GM12801 (cell line): ENCODE data around the gene NUDT1.

Experiments used
- CTCF ChIP-seq: IDR thresholded peaks from one replicate; pipeline ENCODE4 v1.5.1; 2011; ENCODE audit warnings: control low read depth; ENCODE audit not compliant: insufficient read length; ENCODE audit errors: extremely low read depth

NUDT1 gene

GRCh38 chr7:2220030-2220429 lies 22.0 kb upstream of the NUDT1 start:
- TF ChIP-seq CTCF = no peak

- no peak for TF ChIP-seq CTCF
Measured at GRCh38 chr7:2220506-2220905, 21.5 kb upstream of the NUDT1 start.

GRCh38 chr7:2220954-2221353 lies 21.1 kb upstream of the NUDT1 start:
- TF ChIP-seq CTCF = no peak

- no peak for TF ChIP-seq CTCF
Measured at GRCh38 chr7:2222516-2222915, 19.5 kb upstream of the NUDT1 start.

- no peak for TF ChIP-seq CTCF
Measured at GRCh38 chr7:2223321-2223720, 18.7 kb upstream of the NUDT1 start.

GRCh38 chr7:2224491-2224928 lies 17.5 kb upstream of the NUDT1 start:
- no peak for TF ChIP-seq CTCF

GRCh38 chr7:2224934-2225333 lies 17.1 kb upstream of the NUDT1 start:
- TF ChIP-seq CTCF = no peak

- TF ChIP-seq CTCF = no peak
Measured at GRCh38 chr7:2225336-2225735, 16.7 kb upstream of the NUDT1 start.
